NAMALWA (cell line): ENCODE results near the gene EGFL6.
"Not testable (repeated sequence)": the region's sequence is repeated elsewhere in the genome, so short reads cannot be mapped to it uniquely, and the experiment has no call there.

Experiments
- DNase-seq: peaks from one replicate; pipeline ENCODE4 v3.0.0-alpha.2; 2015; ENCODE audit warnings: low spot score

The EGFL6 gene

DNA sequence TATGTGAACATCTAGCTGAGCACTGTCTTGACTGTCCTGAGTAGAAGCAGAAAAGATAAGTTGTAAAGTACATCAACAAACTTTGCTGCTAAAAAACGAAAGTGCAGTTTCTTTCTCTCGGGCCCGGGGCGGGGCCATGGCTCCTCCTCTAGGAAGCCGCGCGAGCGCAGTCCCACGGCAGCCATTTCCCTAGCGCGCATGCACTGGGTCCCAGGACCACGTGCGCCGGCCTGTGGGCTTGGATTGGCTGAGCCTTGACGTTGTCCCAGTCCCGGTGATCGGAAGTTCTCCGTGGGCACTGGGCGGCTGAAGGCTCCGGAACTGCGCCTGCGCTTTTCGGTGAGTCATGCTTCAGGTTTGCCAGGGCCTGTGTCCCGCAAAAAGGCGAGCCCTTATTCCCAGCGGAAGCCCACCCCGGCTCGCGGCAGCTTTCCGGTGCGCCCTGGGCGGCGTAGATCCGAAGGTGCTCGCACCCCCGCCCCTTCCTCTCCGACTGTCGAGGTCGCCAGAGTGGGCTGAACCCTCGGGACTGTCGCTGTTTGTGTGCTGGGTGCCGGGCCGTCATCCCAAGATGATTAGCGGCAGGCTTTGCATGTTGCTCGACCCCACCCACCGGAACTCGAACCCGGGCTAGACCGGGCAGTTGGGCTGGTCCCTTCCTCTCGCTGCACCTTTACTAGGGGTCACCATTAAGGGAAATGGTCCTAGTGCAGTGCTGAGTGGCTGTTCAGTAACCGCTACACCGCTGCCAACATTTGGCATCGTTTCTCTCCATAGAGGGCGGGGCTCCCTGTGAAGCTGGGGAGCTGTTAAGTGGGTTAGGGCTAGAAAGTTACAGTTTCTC, 83.7 kb downstream of the EGFL6 start, which contains the start of gene TCEANC:
Gene TCEANC, plus strand, starts transcription at position 292 of the 844 bp plus-strand sequence. CDS start 9,368 bp downstream, outside the sequence.
- DNase-seq = peak; percentile 94

DNA sequence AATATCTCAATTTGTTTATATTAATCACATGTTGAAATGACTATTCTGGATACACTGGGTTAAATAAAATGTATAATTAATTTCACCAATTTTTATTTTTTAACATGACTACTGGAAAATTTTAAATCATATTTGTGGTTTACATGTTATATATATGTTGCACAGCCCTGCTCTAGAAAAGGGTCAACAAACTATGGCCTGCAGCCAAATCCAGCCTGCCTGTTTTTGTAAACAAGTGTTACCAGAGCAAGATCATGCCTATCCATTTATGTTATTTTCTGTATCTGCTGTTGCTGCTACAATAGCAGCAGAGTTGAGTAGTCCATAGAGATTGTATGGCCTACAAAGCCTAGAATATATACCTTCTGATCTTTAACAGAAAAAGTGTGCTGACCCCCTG, 84.7 kb downstream of the EGFL6 start:
- DNase-seq = no peak

DNA sequence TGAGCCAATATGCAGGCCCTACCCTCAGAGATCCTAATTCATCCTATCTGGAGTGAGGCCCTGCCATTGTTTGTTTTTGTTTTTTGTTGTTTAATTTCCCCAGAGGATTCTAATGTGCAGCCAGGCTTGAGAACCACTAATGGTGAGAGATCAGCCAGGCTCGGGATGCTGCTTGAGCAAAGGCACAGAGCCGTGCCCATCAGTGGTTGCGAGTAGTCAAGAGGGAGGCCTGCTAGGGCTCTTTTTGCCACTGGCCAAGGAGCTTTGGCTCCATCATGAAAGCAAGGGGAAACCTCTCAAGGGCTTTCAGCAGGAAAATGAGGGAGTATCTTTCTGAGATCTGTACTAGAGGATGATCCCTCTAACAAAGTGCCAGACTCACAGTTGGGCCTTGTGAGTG, 86.3 kb downstream of the EGFL6 start:
- DNase-seq = no peak

DNA sequence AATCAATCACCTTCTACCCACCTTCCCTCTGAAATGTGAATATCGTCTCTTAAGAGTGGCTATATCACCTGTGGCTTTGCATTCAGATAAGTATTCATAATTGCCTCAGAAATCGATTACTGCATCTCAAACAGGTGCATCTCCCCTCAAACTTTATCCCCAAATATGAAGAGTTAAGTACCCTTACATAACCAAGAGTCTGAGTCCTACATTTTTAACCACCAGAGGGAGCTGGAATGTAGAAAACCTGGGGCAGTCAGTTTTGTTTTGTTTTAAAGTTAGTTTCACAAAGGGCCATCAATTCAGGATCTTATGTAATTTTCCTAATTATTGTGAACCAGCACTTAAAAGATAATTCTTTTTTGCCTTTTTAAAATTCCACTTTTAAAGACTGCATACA, 89.2 kb downstream of the EGFL6 start:
- DNase-seq = peak; percentile 72

DNA sequence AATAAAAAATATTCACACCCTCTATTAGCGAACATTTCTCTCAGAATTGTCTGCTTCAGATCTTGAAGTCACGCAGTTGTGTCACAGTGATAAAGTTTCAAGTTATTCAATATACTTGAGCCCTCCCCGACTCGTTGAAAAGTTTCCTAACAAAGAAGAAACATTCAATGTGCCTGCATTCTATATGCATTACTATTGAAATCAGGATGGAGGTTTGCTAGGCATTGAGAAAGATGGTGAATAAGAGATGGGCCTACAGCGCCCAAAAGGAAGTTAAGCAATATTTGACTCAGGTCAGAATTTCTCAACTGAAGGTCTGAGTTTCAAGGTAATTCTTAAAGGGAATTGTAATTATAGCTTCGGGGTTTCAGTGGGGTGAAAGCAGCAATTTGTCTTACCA, 89.7 kb downstream of the EGFL6 start:
- no peak for DNase-seq

DNA sequence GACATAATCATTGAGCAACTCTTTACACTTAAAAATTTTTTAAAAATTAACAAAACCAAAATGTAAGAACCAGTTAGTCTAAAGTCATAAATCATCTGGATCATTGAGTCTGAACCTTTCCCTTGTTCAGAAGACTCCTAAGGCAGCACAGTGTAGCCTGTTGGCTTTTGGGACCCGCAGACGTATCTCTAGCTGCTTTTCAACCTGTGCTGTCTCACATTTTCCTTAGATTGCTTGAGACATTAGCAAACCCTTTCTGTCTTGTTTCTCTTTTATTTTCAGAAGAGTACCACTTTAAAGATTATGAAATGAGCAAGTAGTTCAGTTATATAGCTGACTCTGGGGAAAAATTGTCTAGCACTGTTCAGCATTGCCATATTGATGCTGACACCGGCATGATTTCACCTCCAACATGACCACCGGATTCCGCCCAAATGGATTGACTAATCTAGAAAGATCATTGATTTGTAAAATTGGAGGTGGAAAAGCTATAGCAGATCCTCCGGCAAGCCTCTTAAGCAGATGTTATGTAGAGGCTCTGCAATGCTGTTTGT, 92.4 kb downstream of the EGFL6 start:
- DNase-seq = no peak

DNA sequence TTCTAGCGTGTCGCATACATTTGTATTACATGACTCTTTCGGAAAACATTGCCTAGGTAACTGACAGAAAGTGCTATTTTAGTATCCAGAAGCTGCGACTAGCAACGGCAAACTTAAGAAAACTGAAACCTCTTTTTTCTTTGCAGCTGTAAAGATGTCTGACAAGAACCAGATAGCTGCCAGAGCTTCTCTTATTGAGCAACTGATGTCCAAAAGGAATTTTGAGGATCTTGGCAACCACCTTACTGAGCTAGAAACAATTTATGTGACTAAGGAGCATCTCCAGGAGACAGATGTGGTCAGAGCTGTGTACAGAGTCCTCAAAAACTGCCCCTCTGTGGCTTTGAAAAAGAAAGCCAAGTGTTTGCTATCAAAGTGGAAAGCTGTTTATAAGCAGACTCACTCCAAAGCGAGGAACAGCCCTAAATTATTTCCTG, 93.0 kb downstream of the EGFL6 start:
- DNase-seq = peak; percentile 35

DNA sequence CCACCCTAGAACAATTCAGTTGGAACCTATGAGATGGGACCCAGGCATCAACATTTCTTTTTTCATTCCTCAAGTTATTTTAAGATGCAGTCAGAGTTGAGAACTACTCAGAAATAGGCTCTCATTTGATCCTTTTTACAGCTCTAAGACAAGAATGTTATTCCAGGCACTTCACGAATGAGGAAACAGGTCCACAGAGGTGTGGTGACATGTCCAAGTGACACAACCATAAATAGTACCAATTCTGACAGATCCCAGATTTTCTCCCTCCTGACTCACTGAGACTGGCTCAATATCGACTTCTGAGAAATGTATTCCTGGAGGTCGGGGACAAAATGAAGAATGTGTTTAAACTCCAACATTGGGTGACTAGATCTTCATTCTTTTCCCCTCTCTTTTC, 94.6 kb downstream of the EGFL6 start:
- no peak for DNase-seq

DNA sequence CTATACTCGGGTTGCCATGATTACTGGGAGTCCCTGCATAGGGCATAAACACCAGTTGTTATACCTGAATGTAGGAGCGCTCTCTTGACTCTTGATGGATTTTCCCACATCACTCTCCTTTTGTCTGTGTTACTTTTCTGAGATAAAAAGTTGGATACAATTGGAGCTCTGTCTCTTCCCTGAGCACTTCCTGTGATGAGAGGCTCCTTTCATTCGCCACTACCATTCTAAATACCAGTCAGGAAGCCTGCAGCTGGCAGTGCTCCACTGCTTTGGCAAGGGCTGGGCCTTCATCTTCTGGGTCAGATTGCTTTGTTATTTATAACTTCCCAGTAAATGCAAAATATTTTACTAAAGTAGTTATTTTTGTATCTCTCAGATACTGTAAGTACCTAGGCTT, 97.4 kb downstream of the EGFL6 start:
- no peak for DNase-seq

DNA sequence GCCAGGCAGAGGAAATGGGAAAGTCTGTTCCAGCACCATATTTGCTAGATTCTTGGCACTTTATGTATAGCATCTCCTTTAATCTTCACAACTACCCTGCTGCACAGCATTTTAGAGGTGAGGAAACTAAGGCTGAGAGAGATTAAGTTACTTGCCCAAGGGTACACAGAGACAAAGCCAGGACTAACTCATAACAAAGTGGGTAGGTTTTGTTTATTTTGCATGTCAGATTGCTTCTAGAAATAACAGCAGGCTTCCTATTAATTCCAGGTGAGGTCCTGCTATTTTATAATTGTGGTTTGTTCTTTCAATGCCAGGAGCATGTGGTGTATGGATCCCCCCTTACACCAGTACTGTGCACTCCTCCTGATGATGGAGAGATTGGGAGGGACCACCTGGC, 98.5 kb downstream of the EGFL6 start:
- DNase-seq = no peak

DNA sequence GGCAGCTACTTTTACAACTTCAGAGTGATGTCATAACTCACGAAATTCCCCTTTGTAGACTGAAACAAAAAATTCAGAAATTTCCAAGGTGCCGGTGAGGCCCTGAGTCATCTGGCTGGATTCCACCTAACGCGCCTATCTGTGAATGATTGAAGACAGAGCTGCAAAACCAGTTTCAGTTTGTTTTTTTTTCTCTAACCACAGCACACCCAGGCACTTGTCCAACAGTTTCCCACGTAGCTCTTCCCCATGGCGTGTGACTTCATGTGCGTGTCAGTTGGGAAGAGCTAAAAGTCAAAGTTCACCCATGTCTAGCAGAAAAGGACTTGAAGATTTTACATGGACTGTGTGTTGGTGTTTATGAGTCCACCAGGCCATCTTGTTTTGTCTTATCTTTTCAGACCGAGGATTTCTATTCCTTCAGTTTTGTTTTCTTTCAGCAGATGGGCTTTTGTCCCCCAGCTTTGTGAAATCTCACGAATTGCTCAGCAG, 99.9 kb downstream of the EGFL6 start:
- no peak for DNase-seq

DNA sequence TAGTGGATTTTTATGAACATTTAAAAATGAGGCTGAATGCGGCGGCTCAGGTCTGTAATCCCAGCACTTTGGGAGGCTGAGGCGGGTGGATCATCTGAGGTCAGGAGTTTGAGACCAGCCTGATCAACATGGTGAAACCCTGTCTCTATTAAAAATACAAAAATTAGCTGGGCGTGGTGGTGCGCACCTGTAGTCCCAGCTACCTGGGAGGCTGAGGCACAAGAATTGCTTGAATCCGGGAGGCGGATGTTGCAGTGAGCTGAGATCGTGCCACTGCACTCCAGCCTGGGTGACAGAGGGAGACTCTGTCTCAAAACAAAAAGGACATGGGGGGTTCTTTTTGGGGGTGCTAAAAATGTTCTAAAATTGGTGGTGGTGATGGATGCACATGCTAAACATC, 100.4 kb downstream of the EGFL6 start:
- DNase-seq = not testable (repeated sequence)

DNA sequence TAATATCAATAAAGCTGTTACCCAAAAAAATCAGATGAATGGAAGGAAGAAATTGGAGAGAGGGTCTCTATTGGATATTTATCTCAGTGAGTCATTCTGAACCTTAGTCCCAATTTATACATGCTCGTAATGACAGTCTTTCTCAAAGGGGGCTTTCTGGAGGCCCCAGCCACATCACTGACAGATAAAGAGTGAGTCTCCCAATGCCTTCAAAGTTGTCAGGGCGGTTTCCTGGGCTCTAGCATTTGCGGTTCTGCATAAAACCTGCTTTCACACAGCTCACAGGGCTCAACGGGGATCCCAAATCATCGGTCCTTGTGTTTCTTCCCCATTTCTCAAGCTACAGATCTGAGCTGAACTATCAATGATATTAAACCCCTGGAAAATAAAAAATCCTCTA, 100.8 kb downstream of the EGFL6 start:
- DNase-seq = no peak

DNA sequence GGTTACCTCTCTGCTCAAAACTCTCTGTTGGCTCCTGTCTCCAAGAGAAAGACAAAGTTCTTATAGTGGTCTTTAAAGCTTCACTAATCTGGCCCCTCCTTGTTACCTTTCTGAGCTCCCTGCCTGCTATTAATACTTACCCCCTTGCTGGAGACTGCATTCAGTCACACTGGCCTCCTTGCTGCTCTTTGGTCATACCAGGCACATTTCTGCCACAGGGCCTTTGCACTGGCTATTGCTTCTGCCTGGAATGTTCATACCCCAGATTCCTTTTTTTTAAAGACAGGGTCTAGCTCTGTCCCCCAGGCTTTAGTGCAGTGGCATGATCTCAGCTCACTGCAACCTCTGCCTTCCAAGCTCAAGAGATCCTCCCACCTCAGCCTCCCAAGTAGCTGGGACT, 103.6 kb downstream of the EGFL6 start:
- no peak for DNase-seq

DNA sequence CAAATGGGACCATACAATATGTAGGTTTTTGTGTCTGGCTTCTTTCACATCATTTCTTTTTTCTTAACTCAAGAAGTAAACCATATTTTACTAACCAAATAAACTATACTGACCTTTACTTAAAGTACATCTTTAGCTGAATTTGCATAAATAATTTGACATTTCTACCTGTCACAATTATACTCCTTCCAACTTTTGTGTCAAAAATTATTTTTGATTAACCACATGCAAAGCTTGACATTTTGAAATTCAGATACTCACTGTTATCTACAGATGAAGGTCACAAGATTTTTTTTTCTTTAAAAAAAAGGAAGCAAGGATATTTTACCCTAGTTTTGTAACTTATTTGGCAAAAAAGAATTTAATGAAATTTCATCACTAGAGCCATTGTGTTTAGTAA, 107.5 kb downstream of the EGFL6 start:
- DNase-seq = no peak

DNA sequence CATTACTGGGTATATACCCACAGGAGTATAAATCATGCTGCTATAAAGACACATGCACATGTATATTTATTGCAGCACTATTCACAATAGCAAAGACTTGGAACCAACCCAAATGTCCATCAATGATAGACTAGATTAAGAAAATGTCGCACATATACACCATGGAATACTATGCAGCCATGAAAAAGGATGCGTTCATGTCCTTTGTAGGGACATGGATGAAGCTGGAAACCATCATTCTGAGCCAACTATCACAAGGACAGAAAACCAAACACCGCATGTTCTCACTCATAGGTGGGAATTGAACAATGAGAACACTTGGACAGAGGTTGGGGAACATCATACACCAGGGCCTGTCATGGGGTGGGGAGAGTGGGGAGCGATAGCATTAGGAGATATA, 110.3 kb downstream of the EGFL6 start:
- not testable (repeated sequence) for DNase-seq

DNA sequence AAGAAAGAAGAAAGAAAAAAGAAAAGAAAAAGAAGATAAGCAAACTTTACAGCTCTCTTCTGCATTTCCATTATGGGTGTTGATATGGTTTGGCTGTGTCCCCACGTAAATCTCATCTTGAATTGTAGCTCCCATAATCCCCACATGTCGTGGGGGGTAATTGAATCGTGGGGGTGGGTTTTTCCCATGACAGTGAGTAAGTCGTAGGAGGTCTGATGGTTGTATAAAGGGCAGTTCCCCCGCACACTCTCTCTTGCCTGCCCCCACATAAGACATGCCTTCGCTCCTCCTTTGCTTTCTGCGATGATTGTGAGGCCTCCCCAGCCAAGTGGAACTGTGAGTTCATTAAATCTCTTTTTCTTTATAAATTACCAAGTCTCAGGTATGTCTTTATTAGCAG, 112.2 kb downstream of the EGFL6 start:
- DNase-seq = no peak
